SU-DHL-6 (cell line): ENCODE measurements around the gene RIPOR2.

Experiments
- H2AFZ ChIP-seq: fragments of 200-600 bp; sonication (generic); 2 replicates; pipeline ENCODE4 v1.6.1; 2014; ENCODE audit warnings: low read depth, mild to moderate bottlenecking, moderate library complexity, mixed read lengths, antibody characterized with exemption, low read length; ENCODE audit not compliant: severe bottlenecking
- H3F3A ChIP-seq: fragments of 200-600 bp; shearing (Covaris generic); 2 replicates; pipeline ENCODE4 v1.6.0; 2016; ENCODE audit warnings: antibody characterized with exemption, mild to moderate bottlenecking; ENCODE audit not compliant: insufficient read depth
- H3K27ac ChIP-seq: fragments of 200-600 bp; sonication (generic); 2 replicates; pipeline ENCODE4 v1.5.1; 2016; ENCODE audit warnings: low read depth, mild to moderate bottlenecking, low read length, moderate library complexity, mixed read lengths
- H3K27me3 ChIP-seq: fragments of 200-600 bp; sonication (generic), shearing (Covaris generic); 2 replicates; pipeline ENCODE4 v1.6.0; 2014; ENCODE audit warnings: mild to moderate bottlenecking, low read length
- H3K36me3 ChIP-seq: fragments of 200-600 bp; sonication (generic); 2 replicates; pipeline ENCODE4 v1.6.1; 2014; ENCODE audit warnings: mild to moderate bottlenecking, low read length, mixed read lengths
- H3K4me2 ChIP-seq: fragments of 300-600, 200-600 bp; shearing (Covaris generic), sonication (generic); 2 replicates; pipeline ENCODE4 v1.6.0; 2014; ENCODE audit warnings: low read length, low read depth, mild to moderate bottlenecking; ENCODE audit not compliant: poor library complexity, severe bottlenecking
- H3K4me3 ChIP-seq: fragments of 200-600 bp; sonication (generic); 2 replicates; pipeline ENCODE4 v1.5.1; 2014; ENCODE audit warnings: antibody characterized with exemption, low read length, mild to moderate bottlenecking, mixed read lengths; ENCODE audit not compliant: insufficient read depth, poor library complexity, severe bottlenecking
- H3K79me2 ChIP-seq: fragments of 200-600 bp; sonication (generic); 2 replicates; pipeline ENCODE4 v1.6.1; 2014; ENCODE audit warnings: mild to moderate bottlenecking, low read length, moderate library complexity; ENCODE audit not compliant: insufficient read depth
- H3K9ac ChIP-seq: fragments of 200-600 bp; sonication (generic); 2 replicates; pipeline ENCODE4 v1.7.0; 2014; ENCODE audit warnings: mild to moderate bottlenecking, low read length
- H3K9me2 ChIP-seq: fragments of 200-600 bp; sonication (generic); replicated peaks from 2 replicates; pipeline ENCODE4 v1.6.1; 2014; ENCODE audit warnings: low read length; ENCODE audit not compliant: insufficient read depth
- H3K9me3 ChIP-seq: fragments of 200-600 bp; sonication (generic); 2 replicates; pipeline ENCODE4 v1.6.1; 2014; ENCODE audit warnings: low read length, mixed read lengths; ENCODE audit not compliant: insufficient read depth
- H4K20me1 ChIP-seq: fragments of 200-600 bp; sonication (generic); 2 replicates; pipeline ENCODE4 v1.6.1; 2014; ENCODE audit warnings: low read depth, mild to moderate bottlenecking, antibody characterized with exemption, low read length, moderate library complexity, mixed read lengths
- CTCF ChIP-seq: fragments of 200-600 bp; sonication (generic); IDR thresholded peaks from one replicate; pipeline ENCODE4 v1.5.1; 2017; ENCODE audit warnings: antibody characterized with exemption, mild to moderate bottlenecking, low read length, moderate library complexity; ENCODE audit not compliant: insufficient read depth, poor library complexity, severe bottlenecking
- EZH2phosphoT487 ChIP-seq: fragments of 200-600 bp; sonication (generic), shearing (Covaris generic); conservative IDR thresholded peaks from 2 replicates; pipeline ENCODE4 v1.6.1; 2018; ENCODE audit warnings: mild to moderate bottlenecking, antibody characterized with exemption, low read length, moderate library complexity, mixed read lengths

Gene RIPOR2

DNA sequence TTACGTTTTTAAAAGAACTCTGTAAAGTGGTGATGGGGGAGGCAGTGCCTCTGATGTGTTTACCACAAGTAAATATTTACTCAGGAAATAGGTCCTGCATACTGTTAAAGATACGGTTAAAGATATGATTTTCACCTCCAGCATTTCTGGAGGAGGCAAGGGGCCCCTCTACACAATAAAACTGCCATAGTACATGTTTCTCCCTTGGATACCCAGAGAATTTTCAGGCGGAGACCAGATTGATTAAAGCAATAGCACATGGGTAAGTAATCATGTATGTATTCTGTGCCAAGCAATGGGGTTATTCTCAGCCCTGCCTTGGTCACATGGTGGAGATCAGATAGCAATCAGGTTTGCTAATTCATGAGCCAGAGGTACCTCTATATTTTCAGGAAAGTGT lies 9.6 kb downstream of the RIPOR2 start:
- peaks cover 30% of the 10 kb centered on the region for H4K20me1 ChIP-seq
- peak overlapping the region; percentile 8 for H3K27ac ChIP-seq
- peak overlapping the region; percentile 22 for H3K4me2 ChIP-seq

DNA sequence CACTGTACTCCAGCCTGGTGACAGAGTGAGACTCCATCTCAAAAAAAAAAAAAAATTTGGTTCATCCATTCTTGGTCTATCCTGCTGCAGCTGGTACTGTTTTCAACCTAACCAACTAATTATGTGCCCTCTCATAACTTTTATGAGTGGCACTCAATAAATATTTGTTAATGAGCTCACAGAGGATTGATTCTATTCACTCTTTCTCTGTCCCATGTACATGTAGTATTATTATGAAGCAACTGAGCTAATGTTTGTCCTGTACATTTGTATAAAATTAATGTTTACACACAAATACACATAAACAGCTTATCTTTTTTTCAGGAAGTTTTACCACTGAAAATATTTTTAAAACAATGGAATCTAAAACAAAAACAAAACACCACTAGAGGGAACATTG lies 10.1 kb downstream of the RIPOR2 start:
- Histone ChIP-seq H3K4me2 (peak overlapping the region; percentile 22), H3K79me2 (peaks cover 99% of the 10 kb centered on the region), H3K9ac (no peak overlapping the region), H3K9me3 (no peaks in the 10 kb centered on the region), H3F3A (peaks cover 47% of the 10 kb centered on the region), H3K9me2 (no peaks in the 10 kb centered on the region), H3K27me3 (no peaks in the 10 kb centered on the region), H4K20me1 (peaks cover 30% of the 10 kb centered on the region), H3K4me3 (no peak overlapping the region), H3K27ac (peak overlapping the region; percentile 8; the same call in 1 of the 2 replicates), H3K36me3 (peaks cover 17% of the 10 kb centered on the region), H2AFZ (no peak overlapping the region)
- TF ChIP-seq EZH2phosphoT487 (no peak), CTCF (no peak)

More for the DNA sequence above, 9.6 kb downstream of the RIPOR2 start:
- Histone ChIP-seq H3K36me3 (peaks cover 22% of the 10 kb centered on the region), H3K9me2 (no peaks in the 10 kb centered on the region), H2AFZ (no peak overlapping the region), H3K27me3 (no peaks in the 10 kb centered on the region), H3F3A (peaks cover 50% of the 10 kb centered on the region), H3K9me3 (no peaks in the 10 kb centered on the region), H3K4me3 (no peak overlapping the region), H3K9ac (no peak overlapping the region), H3K79me2 (peaks cover 99% of the 10 kb centered on the region)
- no peak for TF ChIP-seq CTCF
- TF ChIP-seq EZH2phosphoT487: no peak

GRCh38 chr6:24924580-24925356 lies 11.0 kb downstream of the RIPOR2 start:
- Histone ChIP-seq H3K79me2 (peaks cover 99% of the 10 kb centered on the region), H3K9me2 (no peaks in the 10 kb centered on the region), H2AFZ (no peak overlapping the region), H3K9ac (no peak overlapping the region), H4K20me1 (peaks cover 30% of the 10 kb centered on the region), H3K27ac (peak overlapping the region; percentile 24; the same call in 1 of the 2 replicates), H3F3A (peaks cover 49% of the 10 kb centered on the region), H3K9me3 (no peaks in the 10 kb centered on the region), H3K36me3 (peaks cover 17% of the 10 kb centered on the region), H3K4me2 (peak overlapping the region; percentile 8), H3K4me3 (no peak overlapping the region), H3K27me3 (no peaks in the 10 kb centered on the region)
- no peak for TF ChIP-seq EZH2phosphoT487
- TF ChIP-seq CTCF: no peak
